ENCODE data around the gene C5orf52. TPM values are rescaled to one million over a fixed set of nuclear protein-coding genes. Genes with fewer than 3 reads are reported as not detected.
"Not testable (repeated sequence)": the region's sequence is repeated elsewhere in the genome, so short reads cannot be mapped to it uniquely, and the experiment has no call there.

C5orf52 gene
- total RNA-seq, 1 donor from 2014 or later: not detected

DNA sequence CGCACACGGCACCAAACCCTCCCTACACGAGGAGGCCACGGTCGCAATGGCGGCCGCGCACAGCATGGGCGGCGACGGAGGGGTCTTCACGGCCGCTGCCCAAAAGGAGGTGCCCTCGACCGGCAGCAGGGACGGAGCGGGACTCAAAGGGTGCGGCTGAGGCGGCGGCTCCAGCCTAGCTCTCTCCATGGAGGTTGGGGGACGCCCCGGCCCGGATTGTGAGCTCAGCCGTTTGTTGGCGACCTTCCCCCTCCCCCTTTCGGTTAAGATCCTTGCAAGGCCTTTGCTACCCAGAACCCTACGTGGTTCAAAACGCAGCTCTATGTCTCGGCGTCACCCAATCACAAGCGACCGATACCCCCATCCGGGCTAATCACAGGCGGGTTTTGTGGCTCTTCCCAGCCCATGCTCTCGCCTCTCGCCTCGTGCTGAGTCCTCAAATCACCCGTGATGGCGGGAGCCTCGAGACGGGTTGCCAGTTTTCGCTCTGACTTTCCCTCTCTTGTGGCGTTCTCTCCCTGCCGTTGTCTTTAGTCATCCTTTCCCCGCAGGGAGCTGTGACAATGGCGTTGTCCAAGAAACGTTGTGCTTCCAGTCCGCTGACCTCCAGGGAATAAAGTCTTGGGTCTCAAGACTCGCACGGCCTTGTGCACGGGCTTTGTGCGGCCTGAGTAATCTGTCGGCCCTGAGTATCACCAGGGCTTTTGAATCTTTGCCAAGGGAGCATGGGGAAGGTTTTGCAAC, 19.5 kb downstream of the C5orf52 start:
- Histone ChIP-seq H3K27me3 (ENCODE audit: control insufficient read depth, insufficient read depth, low read length) (no peaks in the 10 kb centered on the region), H3K36me3 (ENCODE audit: control insufficient read depth, insufficient read depth, low read length) (no peaks in the 10 kb centered on the region), H3K4me3 (ENCODE audit: low read depth, low read length) (no peak overlapping the region)
- no peak for DNase-seq (ENCODE audit: low read depth)
- TF ChIP-seq, protein P1, sequence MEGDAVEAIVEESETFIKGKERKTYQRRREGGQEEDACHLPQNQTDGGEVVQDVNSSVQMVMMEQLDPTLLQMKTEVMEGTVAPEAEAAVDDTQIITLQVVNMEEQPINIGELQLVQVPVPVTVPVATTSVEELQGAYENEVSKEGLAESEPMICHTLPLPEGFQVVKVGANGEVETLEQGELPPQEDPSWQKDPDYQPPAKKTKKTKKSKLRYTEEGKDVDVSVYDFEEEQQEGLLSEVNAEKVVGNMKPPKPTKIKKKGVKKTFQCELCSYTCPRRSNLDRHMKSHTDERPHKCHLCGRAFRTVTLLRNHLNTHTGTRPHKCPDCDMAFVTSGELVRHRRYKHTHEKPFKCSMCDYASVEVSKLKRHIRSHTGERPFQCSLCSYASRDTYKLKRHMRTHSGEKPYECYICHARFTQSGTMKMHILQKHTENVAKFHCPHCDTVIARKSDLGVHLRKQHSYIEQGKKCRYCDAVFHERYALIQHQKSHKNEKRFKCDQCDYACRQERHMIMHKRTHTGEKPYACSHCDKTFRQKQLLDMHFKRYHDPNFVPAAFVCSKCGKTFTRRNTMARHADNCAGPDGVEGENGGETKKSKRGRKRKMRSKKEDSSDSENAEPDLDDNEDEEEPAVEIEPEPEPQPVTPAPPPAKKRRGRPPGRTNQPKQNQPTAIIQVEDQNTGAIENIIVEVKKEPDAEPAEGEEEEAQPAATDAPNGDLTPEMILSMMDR (IDR thresholded peaks at IDR 0.05; ENCODE audit: insufficient read depth, low read length, poor library complexity, severe bottlenecking): no peak

DNA sequence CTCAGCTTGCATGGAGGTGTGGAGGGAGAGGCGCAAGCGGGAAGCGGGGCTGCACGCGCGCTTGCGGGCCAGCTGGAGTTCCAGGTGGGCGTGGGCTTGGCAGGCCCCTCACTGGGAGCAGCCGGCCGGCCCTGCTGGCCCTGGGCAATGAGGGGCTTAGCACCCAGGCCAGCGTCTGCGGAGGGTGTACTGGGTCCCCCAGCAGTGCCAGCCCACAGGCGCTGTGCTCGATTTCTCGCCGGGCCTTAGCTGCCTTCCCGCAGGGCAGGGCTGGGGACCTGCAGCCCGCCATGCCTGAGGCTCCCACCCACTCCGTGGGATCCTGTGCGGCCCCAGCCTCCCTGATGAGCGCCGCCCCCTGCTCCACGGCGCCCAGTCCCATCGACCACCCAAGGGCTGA, 22.5 kb downstream of the C5orf52 start:
- not testable (repeated sequence) for DNase-seq (ENCODE audit: low read depth); H3K27me3 ChIP-seq (ENCODE audit: control insufficient read depth, insufficient read depth, low read length); H3K4me3 ChIP-seq (ENCODE audit: low read depth, low read length); H3K36me3 ChIP-seq (ENCODE audit: control insufficient read depth, insufficient read depth, low read length)

DNA sequence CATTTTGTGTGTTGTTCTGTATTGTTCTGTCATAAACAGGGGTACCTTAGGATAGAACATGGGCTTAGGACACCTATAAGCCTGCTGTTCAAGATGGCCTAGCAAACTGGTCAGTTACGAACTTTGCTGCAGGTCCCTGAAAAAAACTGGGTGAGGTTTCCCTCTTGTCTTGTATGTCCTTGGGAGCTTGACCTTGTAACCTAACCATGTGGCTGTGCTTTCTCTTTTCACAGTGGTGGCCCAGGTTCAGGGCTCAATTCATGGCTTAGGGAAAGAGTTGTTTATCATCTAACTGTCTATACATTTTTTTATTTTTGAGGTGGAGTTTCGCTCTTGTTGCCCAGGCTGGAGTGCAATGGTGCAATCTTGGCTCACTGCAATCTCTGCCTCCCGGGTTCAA, 24.8 kb downstream of the C5orf52 start:
- not testable (repeated sequence) for H3K4me3 ChIP-seq (ENCODE audit: low read depth, low read length); H3K36me3 ChIP-seq (ENCODE audit: control insufficient read depth, insufficient read depth, low read length); DNase-seq (ENCODE audit: low read depth); H3K27me3 ChIP-seq (ENCODE audit: control insufficient read depth, insufficient read depth, low read length)

DNA sequence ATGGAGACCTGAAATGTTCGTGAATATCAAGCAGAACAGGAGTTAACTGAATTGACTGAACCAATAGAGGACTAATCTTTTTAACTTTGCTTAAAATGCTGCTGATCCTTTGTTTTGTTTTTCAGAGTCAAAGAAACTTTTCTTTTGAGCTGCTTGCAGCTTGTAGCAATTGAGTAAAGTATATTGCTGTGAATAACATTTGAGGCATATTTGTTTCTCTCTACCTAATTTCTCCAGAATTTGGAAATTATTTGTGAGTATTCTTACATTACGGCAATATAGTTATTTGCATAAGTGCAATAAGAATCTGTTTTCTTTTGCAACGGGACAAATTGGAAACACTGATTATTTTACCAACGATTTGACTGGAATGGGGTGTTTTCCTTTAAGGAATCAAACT, 27.3 kb downstream of the C5orf52 start:
- not testable (repeated sequence) for DNase-seq (ENCODE audit: low read depth); H3K27me3 ChIP-seq (ENCODE audit: control insufficient read depth, insufficient read depth, low read length); H3K36me3 ChIP-seq (ENCODE audit: control insufficient read depth, insufficient read depth, low read length); H3K4me3 ChIP-seq (ENCODE audit: low read depth, low read length)

DNA sequence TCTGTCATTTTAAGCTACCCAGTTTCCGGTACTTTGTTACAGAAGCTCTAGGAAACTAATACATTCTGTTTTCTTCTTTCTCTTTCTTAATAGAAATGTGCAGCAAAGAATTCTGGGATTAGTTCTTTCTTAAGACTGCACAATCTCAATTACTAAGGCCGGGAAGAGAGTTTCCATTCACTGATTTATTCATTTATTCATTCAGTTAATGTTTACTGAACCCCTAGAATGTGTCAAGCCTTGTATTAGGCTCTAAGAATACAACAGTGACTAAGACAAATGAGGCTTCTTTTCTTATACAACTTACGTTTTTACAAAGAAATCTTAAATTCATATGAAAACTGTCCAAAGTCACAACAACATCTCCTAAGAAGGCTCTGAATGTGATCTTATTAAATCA, 32.4 kb downstream of the C5orf52 start:
- TF ChIP-seq, protein P1 (IDR thresholded peaks at IDR 0.05; ENCODE audit: insufficient read depth, low read length, poor library complexity, severe bottlenecking): no peak
- no peak for DNase-seq (ENCODE audit: low read depth)
- H3K4me3 ChIP-seq (ENCODE audit: low read depth, low read length): no peak overlapping the region
- H3K27me3 ChIP-seq (ENCODE audit: control insufficient read depth, insufficient read depth, low read length): no peaks in the 10 kb centered on the region
- no peaks in the 10 kb centered on the region for H3K36me3 ChIP-seq (ENCODE audit: control insufficient read depth, insufficient read depth, low read length)

DNA sequence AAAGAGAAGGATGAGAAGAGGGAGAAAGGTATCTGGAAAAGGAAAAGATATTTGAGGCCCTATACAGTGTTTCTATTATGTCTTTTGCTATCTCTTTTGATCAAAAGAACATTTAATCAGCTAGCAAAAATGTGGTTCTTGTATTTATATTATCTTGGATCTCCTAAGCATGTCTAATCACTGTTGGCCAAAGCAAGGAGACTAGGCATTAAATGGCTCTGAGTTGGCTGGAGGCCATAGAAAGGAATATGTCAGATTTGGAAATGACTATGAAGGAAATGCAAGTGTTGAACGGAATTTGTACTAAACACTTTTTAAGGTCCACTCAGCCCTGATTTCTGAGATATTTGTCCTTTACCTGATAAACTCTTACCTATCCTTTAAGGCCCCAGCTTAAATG, 37.5 kb downstream of the C5orf52 start:
- Histone ChIP-seq H3K4me3 (ENCODE audit: low read depth, low read length) (no peak overlapping the region), H3K36me3 (ENCODE audit: control insufficient read depth, insufficient read depth, low read length) (no peaks in the 10 kb centered on the region), H3K27me3 (ENCODE audit: control insufficient read depth, insufficient read depth, low read length) (no peaks in the 10 kb centered on the region)
- TF ChIP-seq, protein P1 (IDR thresholded peaks at IDR 0.05; ENCODE audit: insufficient read depth, low read length, poor library complexity, severe bottlenecking): no peak
- no peak for DNase-seq (ENCODE audit: low read depth)

DNA sequence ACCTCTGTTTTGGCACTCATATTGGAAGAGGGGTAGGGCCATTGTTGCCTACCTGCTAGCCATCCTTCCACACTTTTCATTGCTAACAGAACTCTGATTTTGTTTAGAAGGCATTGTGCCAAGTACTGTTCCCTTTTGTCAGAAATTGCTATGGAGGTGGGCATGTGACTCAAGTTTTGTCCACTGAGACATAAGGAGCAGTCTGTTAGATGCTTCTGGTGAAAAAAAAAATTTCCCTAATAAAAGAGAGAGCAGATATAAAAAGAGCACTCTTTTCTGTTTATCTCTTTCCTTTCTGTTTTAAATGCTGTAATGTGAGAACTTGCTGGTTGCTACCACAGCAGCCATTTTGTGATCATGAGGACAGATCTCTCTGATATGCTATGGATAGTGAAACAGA, 38.0 kb downstream of the C5orf52 start:
- TF ChIP-seq, protein P1 (IDR thresholded peaks at IDR 0.05; ENCODE audit: insufficient read depth, low read length, poor library complexity, severe bottlenecking): no peak
- no peak for DNase-seq (ENCODE audit: low read depth)
- no peak overlapping the region for H3K4me3 ChIP-seq (ENCODE audit: low read depth, low read length)
- H3K36me3 ChIP-seq (ENCODE audit: control insufficient read depth, insufficient read depth, low read length): no peaks in the 10 kb centered on the region
- H3K27me3 ChIP-seq (ENCODE audit: control insufficient read depth, insufficient read depth, low read length): no peaks in the 10 kb centered on the region

Measured in kidney epithelial cell (primary cell).